Measurements from ENCODE around the gene SHC4.

The SHC4 gene

DNA sequence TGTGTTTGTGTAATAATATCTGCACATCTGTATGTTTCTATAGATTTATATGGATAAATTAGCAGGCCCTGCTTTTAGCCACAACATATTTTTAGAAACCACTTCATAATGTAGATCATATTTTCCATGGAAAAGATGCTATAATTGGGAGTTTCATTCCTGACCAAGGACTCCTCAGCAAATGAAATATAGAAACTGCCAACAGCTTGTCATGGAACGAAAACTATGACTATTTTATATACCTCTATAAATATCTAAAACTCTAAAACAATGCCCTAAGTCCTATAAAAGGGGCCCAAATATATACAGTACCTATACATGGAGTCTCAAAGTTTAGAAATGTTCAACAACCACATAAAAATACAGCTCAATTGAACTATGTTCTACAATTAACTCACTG, 57.9 kb downstream of the SHC4 start:
- FAIRE-seq (no peak), DNase-seq (ENCODE audit: insufficient read length, low spot score) (no peak)
- TF ChIP-seq, protein P1, sequence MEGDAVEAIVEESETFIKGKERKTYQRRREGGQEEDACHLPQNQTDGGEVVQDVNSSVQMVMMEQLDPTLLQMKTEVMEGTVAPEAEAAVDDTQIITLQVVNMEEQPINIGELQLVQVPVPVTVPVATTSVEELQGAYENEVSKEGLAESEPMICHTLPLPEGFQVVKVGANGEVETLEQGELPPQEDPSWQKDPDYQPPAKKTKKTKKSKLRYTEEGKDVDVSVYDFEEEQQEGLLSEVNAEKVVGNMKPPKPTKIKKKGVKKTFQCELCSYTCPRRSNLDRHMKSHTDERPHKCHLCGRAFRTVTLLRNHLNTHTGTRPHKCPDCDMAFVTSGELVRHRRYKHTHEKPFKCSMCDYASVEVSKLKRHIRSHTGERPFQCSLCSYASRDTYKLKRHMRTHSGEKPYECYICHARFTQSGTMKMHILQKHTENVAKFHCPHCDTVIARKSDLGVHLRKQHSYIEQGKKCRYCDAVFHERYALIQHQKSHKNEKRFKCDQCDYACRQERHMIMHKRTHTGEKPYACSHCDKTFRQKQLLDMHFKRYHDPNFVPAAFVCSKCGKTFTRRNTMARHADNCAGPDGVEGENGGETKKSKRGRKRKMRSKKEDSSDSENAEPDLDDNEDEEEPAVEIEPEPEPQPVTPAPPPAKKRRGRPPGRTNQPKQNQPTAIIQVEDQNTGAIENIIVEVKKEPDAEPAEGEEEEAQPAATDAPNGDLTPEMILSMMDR (IDR thresholded peaks at IDR 0.05; ENCODE audit: insufficient read depth, missing control alignments) = no peak

DNA sequence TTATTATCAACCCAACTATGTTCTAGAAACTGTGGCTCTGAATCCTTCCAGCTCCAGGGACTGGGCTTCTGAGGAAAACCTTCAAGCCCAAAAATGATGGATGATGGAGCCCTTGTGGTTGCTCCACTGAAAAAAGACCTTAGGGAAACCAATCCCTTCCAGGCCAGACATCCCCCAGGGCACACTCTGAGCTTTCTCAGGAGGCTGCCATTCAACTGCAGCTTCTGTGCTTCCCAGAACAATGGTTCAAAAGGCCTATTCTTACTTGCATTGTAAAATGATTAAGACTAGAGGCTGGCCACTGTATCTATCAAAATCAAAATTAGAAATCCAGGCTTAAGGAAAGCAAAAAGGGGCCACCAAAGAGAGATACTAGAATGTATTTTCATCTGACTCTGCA, 58.5 kb downstream of the SHC4 start:
- TF ChIP-seq, protein P1 (IDR thresholded peaks at IDR 0.05; ENCODE audit: insufficient read depth, missing control alignments) = no peak
- FAIRE-seq = no peak

DNA sequence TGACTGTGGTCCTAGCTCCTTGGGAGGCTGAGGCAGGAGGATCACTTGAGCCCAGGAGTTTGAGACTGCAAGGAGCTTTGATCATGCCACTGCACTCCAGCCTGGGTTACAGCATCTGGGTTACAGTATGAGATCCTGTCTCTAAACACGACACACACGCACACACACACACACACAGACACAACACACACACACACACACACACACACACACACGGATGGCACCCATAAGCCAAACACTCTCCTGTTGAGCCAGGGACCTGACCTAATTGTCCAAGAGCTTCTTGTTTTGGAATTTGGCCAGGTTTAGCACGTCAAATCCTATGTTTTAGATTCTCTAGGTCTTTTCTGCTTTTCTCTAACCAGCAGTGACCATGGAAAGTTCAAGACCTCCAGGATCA, 59.0 kb downstream of the SHC4 start:
- TF ChIP-seq, protein P1 (IDR thresholded peaks at IDR 0.05; ENCODE audit: insufficient read depth, missing control alignments) = no peak
- DNase-seq (ENCODE audit: insufficient read length, low spot score) (no peak), FAIRE-seq (no peak)

More for the DNA sequence above, 58.5 kb downstream of the SHC4 start:
- DNase-seq (ENCODE audit: insufficient read length, low spot score) = no peak

DNA sequence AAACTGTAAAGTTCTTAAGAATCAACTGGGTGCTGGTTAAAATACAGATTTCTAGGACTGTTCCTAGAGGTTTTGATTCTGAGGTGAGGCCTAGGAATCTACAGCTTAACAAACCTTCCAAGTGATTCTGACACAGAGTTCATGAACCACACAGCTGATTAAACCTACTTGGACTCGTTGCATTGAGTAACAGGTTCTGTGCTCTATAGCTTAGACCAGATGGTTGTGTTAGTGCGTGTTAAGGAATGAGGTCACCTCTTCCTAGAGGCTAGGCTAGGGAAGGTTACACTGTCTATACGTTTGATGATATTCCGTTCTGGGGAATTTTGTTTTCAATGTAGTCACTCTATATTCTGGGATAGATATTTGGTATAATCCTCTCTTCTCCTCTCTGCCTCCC, 63.9 kb downstream of the SHC4 start:
- FAIRE-seq = no peak
- TF ChIP-seq, protein P1 (IDR thresholded peaks at IDR 0.05; ENCODE audit: insufficient read depth, missing control alignments) = no peak
- DNase-seq (ENCODE audit: insufficient read length, low spot score) = no peak

DNA sequence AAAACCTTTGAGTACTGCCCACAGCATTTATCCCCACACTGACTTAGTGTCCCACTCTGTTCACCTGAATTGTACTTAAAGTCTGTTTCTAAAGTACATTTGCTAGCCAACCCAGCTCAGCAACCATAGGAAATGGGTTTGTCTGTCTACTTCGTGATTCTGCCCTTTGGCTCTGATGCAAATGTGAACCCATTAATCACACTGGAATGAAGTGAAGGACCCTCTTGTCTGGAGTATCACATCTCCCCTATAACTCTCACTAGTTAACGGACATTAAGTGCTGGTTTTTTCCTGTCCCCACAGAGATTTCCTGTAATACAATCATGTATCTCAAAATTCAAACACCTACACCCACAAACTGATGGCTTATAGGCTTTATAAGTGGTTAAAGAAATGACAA, 65.3 kb downstream of the SHC4 start:
- DNase-seq (ENCODE audit: insufficient read length, low spot score) = no peak
- no peak for FAIRE-seq
- TF ChIP-seq, protein P1 (IDR thresholded peaks at IDR 0.05; ENCODE audit: insufficient read depth, missing control alignments) = no peak

DNA sequence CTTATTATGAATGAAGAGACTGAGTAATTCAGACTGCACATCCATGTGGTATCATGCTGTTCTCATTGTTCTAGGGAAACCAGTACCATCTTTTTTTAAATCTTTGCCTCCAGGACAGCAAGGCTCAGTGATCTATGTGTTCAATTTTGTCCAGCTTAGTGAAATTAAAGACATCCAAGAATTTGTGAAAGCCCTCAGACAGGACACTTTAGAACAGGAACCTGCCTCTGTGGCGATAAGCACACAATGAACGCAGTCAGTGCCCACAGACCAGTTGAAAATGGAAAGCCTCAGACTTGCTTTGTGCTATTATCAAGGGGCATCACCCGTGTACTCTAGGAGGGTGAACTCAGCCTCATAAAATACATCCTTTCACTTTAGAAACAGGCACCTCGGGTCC, 65.7 kb downstream of the SHC4 start:
- FAIRE-seq (no peak), DNase-seq (ENCODE audit: insufficient read length, low spot score) (no peak)
- TF ChIP-seq, protein P1 (IDR thresholded peaks at IDR 0.05; ENCODE audit: insufficient read depth, missing control alignments) = no peak

DNA sequence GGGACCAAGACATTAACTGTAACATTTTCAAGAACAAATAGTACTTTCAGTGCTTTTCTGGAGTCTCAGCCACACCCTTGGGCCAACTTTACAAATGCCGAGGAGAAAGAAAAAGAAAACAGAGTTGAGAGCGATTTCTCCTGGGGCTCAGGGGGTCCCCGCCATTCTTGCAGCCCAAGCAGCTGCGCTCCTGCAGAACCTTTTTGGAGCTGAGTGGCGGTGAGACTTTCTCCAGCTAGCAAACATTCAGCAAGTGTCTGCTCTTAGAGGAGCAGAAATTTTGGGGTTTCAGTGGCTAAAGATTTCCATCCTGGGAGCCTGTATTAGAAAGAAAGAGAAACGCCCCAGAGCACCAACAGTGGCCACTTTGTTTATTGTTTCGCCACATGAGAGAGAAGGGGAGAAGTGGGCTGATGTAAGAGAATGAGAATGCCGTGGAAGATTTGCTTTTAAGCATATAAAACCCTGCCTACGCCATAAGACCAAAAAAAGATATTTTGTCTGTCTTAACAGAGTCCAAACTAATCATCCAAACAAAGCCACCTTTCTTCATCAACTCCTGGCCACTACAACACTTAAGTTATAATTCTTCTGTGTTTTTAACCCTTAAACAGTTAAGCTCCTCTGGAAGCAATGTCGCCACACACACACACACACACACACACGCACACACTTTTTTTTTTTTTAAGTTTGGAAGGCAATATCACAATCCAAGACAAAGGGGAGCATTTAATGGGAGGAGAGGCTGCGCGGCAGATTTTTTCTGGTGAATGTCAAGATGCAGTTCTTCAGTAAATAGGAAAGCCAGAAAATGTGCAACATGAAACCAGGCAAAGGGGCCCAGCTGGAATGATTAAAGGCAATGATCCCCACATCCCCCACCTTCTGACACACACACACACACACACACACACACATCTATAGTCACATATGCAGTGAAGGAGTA, 66.6 kb downstream of the SHC4 start:
- TF ChIP-seq, protein P1 (IDR thresholded peaks at IDR 0.05; ENCODE audit: insufficient read depth, missing control alignments) = no peak
- FAIRE-seq = no peak
- DNase-seq (ENCODE audit: insufficient read length, low spot score) = no peak
